HepG2 (cell line): Measurements from ENCODE around the gene TRIM31. TPM values are rescaled to one million over a fixed set of nuclear protein-coding genes. Genes with fewer than 3 reads are reported as not detected.

Source experiments
- CENPX ChIP-seq: sonication (generic); formaldehyde crosslinking; IDR thresholded peaks from 2 replicates; pipeline ENCODE4 v1.9.0; 2021; ENCODE audit warnings: mild to moderate bottlenecking, missing genetic modification reagents, moderate library complexity
- GABPB1 ChIP-seq: IDR thresholded peaks from 2 replicates; pipeline ENCODE4 v1.6.1; 2016; ENCODE audit warnings: mild to moderate bottlenecking, missing genetic modification reagents, moderate library complexity, missing compliant biosample characterization
- GFI1 ChIP-seq: sonication (generic); formaldehyde crosslinking; IDR thresholded peaks from 2 replicates; pipeline ENCODE4 v1.5.0; 2020; ENCODE audit warnings: missing genetic modification reagents, mild to moderate bottlenecking, borderline replicate concordance
- MBNL3 ChIP-seq: fragments of 250-450 bp; sonication (Bioruptor Pico); conservative IDR thresholded peaks from 2 replicates; pipeline ENCODE4 v1.8.0; 2022; ENCODE audit warnings: mild to moderate bottlenecking, inconsistent platforms
- PHF8 ChIP-seq: sonication (generic); formaldehyde crosslinking; IDR thresholded peaks from 2 replicates; pipeline ENCODE4 v1.5.0; 2020; ENCODE audit warnings: missing genetic modification reagents
- RFX3 ChIP-seq: IDR thresholded peaks from 2 replicates; pipeline ENCODE4 v1.6.1; 2016; ENCODE audit warnings: missing biosample characterization, missing genetic modification reagents
- SRSF9 ChIP-seq: fragments of 200-400 bp; formaldehyde crosslinking; IDR thresholded peaks from 2 replicates; pipeline ENCODE4 v1.6.1; 2018; ENCODE audit warnings: borderline replicate concordance, mild to moderate bottlenecking, low read depth, low read length; ENCODE audit not compliant: insufficient read depth, poor library complexity, severe bottlenecking
- TBX2 ChIP-seq: sonication (generic); formaldehyde crosslinking; IDR thresholded peaks from 2 replicates; pipeline ENCODE4 v1.5.0; 2020; ENCODE audit warnings: missing genetic modification reagents, mild to moderate bottlenecking, borderline replicate concordance
- ZBTB3 ChIP-seq: sonication (generic); formaldehyde crosslinking; IDR thresholded peaks from 2 replicates; pipeline ENCODE4 v1.4.0; 2020; ENCODE audit warnings: low read depth, mild to moderate bottlenecking, moderate library complexity, missing genetic modification reagents, borderline replicate concordance
- ZNF143 ChIP-seq: sonication (generic); formaldehyde crosslinking; IDR thresholded peaks from 2 replicates; pipeline ENCODE4 v1.4.0; 2020; ENCODE audit warnings: missing genetic modification reagents
- ZNF337 ChIP-seq: sonication (generic); formaldehyde crosslinking; IDR thresholded peaks from 2 replicates; pipeline ENCODE4 v1.5.1; 2020; ENCODE audit warnings: missing genetic modification reagents, low read depth, mild to moderate bottlenecking, borderline replicate concordance
- ZNF468 ChIP-seq: sonication (generic); formaldehyde crosslinking; IDR thresholded peaks from 2 replicates; pipeline ENCODE4 v1.8.0; 2022; ENCODE audit warnings: mild to moderate bottlenecking, moderate library complexity, missing genetic modification reagents
- ZNF776 ChIP-seq: sonication (generic); formaldehyde crosslinking; IDR thresholded peaks from 2 replicates; pipeline ENCODE4 v1.4.0; 2020; ENCODE audit warnings: mild to moderate bottlenecking, missing genetic modification reagents
- ZSCAN9 ChIP-seq: IDR thresholded peaks from 2 replicates; pipeline ENCODE4 v1.6.1; 2016; ENCODE audit warnings: borderline replicate concordance
- polyA plus RNA-seq, 8 experiments: library from polyadenylated mRNA; depleted of rRNA in 3 of 8; stranded (reverse) in 7 of 8; unstranded in 1 of 8; fragments of >200 nt; fragmentation: Illumina TruSeq in 4 of 8; extraction: Trizol in 4 of 8; gene quantifications; 2 replicates each; pipeline versions ENCODE4 v1.2.1 to v1.2.3, GENCODE V29; 2011 to 2016; ENCODE audit warnings: low read depth in 4 of 8, missing spikeins in 1 of 8, mixed read lengths in 1 of 8; ENCODE audit not compliant: insufficient read depth in 1 of 8
- total RNA-seq, 5 experiments: library from RNA; depleted of rRNA; stranded (reverse); fragments of >200 nt; fragmentation: Illumina TruSeq; extraction: Trizol; gene quantifications; 2 replicates each; pipeline ENCODE4 v1.2.3, GENCODE V29; 2016; ENCODE audit warnings: low read depth in 1 of 5
- TF ChIP-seq, protein P1 (sequence below): sonication (generic); formaldehyde crosslinking; IDR thresholded peaks from 2 replicates; pipeline ENCODE4 v1.5.1; 2020; ENCODE audit warnings: missing genetic modification reagents, mild to moderate bottlenecking, borderline replicate concordance
- TF ChIP-seq, protein P2 (sequence below): sonication (generic); formaldehyde crosslinking; IDR thresholded peaks from 2 replicates; pipeline ENCODE4 v1.5.0; 2020; ENCODE audit warnings: mild to moderate bottlenecking, missing genetic modification reagents
- TF ChIP-seq, protein P3 (sequence below): sonication (generic); formaldehyde crosslinking; IDR thresholded peaks from 2 replicates; pipeline ENCODE4 v1.4.0; 2020; ENCODE audit warnings: missing genetic modification reagents, borderline replicate concordance
- TF ChIP-seq, protein P4 (sequence below): sonication (generic); formaldehyde crosslinking; IDR thresholded peaks from 2 replicates; pipeline ENCODE4 v1.5.1; 2020; ENCODE audit warnings: mild to moderate bottlenecking, missing genetic modification reagents

Gene TRIM31
- total and polyA plus RNA-seq, 2 of the 13 experiments (the other 11 are each of a cell fraction or from before 2014, with no cell fraction given): 0.13 to 0.51 TPM

DNA sequence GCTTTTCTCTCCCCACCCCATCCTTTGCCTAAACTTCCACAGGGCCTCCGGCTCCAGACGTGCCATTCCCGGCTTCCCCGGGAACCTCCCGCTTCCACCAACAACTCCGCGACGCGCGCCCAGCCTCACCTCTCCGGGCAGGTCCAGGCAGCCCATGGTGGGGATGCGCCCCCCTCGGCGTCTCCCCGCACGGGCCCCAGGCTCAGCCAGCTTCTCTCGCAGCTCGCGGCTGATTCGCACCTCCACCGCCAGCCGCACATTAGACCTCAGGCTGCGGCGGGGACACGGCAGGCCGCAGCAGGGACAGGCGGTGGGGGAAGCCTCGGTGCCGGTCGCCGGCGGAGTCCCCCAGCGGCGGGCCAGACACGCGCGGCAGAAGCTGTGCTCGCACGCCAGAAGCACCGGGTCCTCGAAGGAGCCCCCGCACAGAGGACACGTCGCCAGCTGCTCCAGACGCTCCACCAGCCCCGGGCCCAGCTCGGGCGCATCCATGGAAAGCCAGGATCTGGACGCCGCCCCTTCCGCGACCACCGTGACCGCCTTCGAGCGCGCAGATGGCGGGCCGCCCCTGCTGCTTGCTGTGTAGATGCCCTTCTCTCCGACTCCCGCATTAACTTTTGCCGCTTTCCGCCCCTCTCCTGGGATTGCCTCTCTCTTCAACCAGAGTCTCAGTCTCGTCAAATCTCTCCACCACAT, 37.6 kb downstream of the TRIM31 start, which contains the start of gene RNF39 (continued):
- TF ChIP-seq, protein P1, sequence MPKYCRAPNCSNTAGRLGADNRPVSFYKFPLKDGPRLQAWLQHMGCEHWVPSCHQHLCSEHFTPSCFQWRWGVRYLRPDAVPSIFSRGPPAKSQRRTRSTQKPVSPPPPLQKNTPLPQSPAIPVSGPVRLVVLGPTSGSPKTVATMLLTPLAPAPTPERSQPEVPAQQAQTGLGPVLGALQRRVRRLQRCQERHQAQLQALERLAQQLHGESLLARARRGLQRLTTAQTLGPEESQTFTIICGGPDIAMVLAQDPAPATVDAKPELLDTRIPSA: no peak; the same call in 1 of the 2 replicates
- TF ChIP-seq ZSCAN9 (CRISPR knock-in tag) (no peak), GFI1 (CRISPR knock-in tag) (no peak), ZBTB3 (CRISPR knock-in tag) (no peak), MBNL3 (no peak), CENPX (CRISPR knock-in tag) (no peak), ZNF143 (CRISPR knock-in tag) (no peak; the same call in 1 of the 2 replicates), TBX2 (CRISPR knock-in tag) (peak; percentile 35; the same call in 1 of the 2 replicates), SRSF9 (no peak), PHF8 (CRISPR knock-in tag) (peak; percentile 35; the same call in 1 of the 2 replicates), ZNF468 (CRISPR knock-in tag) (no peak), GABPB1 (CRISPR knock-in tag) (peak; percentile 68), RFX3 (CRISPR knock-in tag) (no peak), ZNF776 (CRISPR knock-in tag) (peak; percentile 79; the same call in 1 of the 2 replicates), ZNF337 (CRISPR knock-in tag) (no peak)
- TF ChIP-seq, protein P2, sequence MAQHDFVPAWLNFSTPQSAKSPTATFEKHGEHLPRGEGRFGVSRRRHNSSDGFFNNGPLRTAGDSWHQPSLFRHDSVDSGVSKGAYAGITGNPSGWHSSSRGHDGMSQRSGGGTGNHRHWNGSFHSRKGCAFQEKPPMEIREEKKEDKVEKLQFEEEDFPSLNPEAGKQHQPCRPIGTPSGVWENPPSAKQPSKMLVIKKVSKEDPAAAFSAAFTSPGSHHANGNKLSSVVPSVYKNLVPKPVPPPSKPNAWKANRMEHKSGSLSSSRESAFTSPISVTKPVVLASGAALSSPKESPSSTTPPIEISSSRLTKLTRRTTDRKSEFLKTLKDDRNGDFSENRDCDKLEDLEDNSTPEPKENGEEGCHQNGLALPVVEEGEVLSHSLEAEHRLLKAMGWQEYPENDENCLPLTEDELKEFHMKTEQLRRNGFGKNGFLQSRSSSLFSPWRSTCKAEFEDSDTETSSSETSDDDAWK (CRISPR knock-in tag): no peak
- TF ChIP-seq, protein P3, sequence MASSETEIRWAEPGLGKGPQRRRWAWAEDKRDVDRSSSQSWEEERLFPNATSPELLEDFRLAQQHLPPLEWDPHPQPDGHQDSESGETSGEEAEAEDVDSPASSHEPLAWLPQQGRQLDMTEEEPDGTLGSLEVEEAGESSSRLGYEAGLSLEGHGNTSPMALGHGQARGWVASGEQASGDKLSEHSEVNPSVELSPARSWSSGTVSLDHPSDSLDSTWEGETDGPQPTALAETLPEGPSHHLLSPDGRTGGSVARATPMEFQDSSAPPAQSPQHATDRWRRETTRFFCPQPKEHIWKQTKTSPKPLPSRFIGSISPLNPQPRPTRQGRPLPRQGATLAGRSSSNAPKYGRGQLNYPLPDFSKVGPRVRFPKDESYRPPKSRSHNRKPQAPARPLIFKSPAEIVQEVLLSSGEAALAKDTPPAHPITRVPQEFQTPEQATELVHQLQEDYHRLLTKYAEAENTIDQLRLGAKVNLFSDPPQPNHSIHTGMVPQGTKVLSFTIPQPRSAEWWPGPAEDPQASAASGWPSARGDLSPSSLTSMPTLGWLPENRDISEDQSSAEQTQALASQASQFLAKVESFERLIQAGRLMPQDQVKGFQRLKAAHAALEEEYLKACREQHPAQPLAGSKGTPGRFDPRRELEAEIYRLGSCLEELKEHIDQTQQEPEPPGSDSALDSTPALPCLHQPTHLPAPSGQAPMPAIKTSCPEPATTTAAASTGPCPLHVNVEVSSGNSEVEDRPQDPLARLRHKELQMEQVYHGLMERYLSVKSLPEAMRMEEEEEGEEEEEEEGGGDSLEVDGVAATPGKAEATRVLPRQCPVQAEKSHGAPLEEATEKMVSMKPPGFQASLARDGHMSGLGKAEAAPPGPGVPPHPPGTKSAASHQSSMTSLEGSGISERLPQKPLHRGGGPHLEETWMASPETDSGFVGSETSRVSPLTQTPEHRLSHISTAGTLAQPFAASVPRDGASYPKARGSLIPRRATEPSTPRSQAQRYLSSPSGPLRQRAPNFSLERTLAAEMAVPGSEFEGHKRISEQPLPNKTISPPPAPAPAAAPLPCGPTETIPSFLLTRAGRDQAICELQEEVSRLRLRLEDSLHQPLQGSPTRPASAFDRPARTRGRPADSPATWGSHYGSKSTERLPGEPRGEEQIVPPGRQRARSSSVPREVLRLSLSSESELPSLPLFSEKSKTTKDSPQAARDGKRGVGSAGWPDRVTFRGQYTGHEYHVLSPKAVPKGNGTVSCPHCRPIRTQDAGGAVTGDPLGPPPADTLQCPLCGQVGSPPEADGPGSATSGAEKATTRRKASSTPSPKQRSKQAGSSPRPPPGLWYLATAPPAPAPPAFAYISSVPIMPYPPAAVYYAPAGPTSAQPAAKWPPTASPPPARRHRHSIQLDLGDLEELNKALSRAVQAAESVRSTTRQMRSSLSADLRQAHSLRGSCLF (CRISPR knock-in tag): peak; percentile 73; the same call in 1 of the 2 replicates
- TF ChIP-seq, protein P4, sequence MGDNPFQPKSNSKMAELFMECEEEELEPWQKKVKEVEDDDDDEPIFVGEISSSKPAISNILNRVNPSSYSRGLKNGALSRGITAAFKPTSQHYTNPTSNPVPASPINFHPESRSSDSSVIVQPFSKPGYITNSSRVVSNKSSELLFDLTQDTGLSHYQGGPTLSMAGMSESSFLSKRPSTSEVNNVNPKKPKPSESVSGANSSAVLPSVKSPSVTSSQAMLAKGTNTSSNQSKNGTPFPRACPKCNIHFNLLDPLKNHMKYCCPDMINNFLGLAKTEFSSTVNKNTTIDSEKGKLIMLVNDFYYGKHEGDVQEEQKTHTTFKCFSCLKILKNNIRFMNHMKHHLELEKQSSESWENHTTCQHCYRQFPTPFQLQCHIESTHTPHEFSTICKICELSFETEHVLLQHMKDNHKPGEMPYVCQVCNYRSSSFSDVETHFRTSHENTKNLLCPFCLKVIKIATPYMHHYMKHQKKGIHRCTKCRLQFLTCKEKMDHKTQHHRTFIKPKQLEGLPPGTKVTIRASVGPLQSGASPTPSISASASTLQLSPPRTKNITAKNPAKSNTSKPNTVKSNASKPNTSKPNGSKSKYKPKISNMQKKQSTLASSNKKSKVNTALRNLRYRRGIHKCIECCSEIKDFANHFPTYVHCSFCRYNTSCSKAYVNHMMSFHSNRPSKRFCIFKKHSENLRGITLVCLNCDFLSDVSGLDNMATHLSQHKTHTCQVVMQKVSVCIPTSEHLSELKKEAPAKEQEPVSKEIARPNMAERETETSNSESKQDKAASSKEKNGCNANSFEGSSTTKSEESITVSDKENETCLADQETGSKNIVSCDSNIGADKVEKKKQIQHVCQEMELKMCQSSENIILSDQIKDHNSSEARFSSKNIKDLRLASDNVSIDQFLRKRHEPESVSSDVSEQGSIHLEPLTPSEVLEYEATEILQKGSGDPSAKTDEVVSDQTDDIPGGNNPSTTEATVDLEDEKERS (CRISPR knock-in tag): no peak
